WTC11 (cell line): ENCODE results near the gene FAM8A1.
"Not testable (repeated sequence)": the region's sequence is repeated elsewhere in the genome, so short reads cannot be mapped to it uniquely, and the experiment has no call there.

Experiments used
- CTCF ChIP-seq: fragments of 200-600 bp; IDR thresholded peaks from 2 replicates; pipeline ENCODE4 v1.8.0; 2022; ENCODE audit warnings: antibody characterized with exemption
- E2F5 ChIP-seq: sonication (generic); formaldehyde crosslinking; IDR thresholded peaks from 2 replicates; pipeline ENCODE4 v1.8.1; 2022; ENCODE audit warnings: mild to moderate bottlenecking, moderate library complexity, missing genetic modification reagents
- MAX ChIP-seq: sonication (generic); formaldehyde crosslinking; IDR thresholded peaks from 2 replicates; pipeline ENCODE4 v1.8.0; 2022; ENCODE audit warnings: mild to moderate bottlenecking, missing genetic modification reagents
- TEAD4 ChIP-seq: sonication (generic); formaldehyde crosslinking; IDR thresholded peaks from 2 replicates; pipeline ENCODE4 v1.8.0; 2022; ENCODE audit warnings: mild to moderate bottlenecking, missing genetic modification reagents
- ZNF281 ChIP-seq: sonication (generic); formaldehyde crosslinking; IDR thresholded peaks from 2 replicates; pipeline ENCODE4 v1.8.0; 2023; ENCODE audit warnings: mild to moderate bottlenecking, missing genetic modification reagents

- TF ChIP-seq ZNF281 (CRISPR knock-in tag); MAX (CRISPR knock-in tag); CTCF; TEAD4; E2F5 (CRISPR knock-in tag): not testable (repeated sequence)
Measured at GRCh38 chr6:17586623-17587022, 13.5 kb upstream of the FAM8A1 start.
